Neural cell (in vitro differentiated cells): Measurements from ENCODE around the gene MUC5B.

Experiments
- CTCF ChIP-seq: fragments of 450-650 bp; IDR thresholded peaks from 2 replicates; pipeline ENCODE4 v1.5.1; 2014; ENCODE audit warnings: antibody characterized with exemption, mild to moderate bottlenecking, moderate library complexity; ENCODE audit not compliant: poor library complexity, severe bottlenecking
- EP300 ChIP-seq: fragments of 450-650 bp; conservative IDR thresholded peaks from 2 replicates; pipeline ENCODE4 v1.6.1; 2014; ENCODE audit warnings: antibody characterized with exemption, mild to moderate bottlenecking, moderate library complexity; ENCODE audit not compliant: poor library complexity, severe bottlenecking
- EZH2 ChIP-seq: fragments of 200-600, 300-800 bp; shearing (Covaris generic), sonication (generic); IDR thresholded peaks from 2 replicates; pipeline ENCODE4 v1.6.1; 2014; ENCODE audit warnings: antibody characterized with exemption, low read length, borderline replicate concordance, mild to moderate bottlenecking; ENCODE audit not compliant: insufficient read depth, poor library complexity, severe bottlenecking
- MXI1 ChIP-seq: fragments of 450-650 bp; conservative IDR thresholded peaks from 2 replicates; pipeline ENCODE4 v1.6.1; 2014; ENCODE audit warnings: antibody characterized with exemption, mild to moderate bottlenecking; ENCODE audit not compliant: poor library complexity, severe bottlenecking
- POLR2AphosphoS5 ChIP-seq: IDR thresholded peaks from 2 replicates; pipeline ENCODE4 v1.6.1; 2012

DNA sequence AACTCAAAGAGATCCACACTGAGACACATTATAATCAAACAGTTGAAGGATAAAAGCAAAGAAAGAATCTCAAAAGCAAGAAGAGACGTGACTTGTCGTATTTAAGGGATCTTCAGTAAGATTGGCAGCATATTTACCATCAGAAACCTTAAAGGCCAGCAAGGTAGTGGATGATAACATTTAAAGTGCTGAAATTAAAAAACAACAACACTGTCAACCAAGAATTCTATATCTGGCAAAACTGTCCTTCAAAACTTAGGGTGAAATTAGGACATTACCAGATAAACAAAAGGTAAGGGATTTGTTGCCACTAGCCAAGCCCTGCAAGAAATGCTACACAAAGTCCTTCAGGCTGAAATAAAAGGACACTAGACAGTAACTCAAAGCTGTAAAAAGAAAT lies 11.0 kb upstream of the MUC5B start:
- TF ChIP-seq EZH2, result no peak
- no peak for TF ChIP-seq MXI1
- no peak for TF ChIP-seq CTCF
- no peak for TF ChIP-seq EP300
- no peak for TF ChIP-seq POLR2AphosphoS5
